OCI-LY1 (cell line): Measurements from ENCODE around the gene MYORG.

Source experiments
- H2AFZ ChIP-seq: fragments of 200-600 bp; sonication (generic), shearing (Covaris generic); 2 replicates; pipeline ENCODE4 v1.6.0; 2014; ENCODE audit warnings: antibody characterized with exemption, mild to moderate bottlenecking, low read length
- H3F3A ChIP-seq: fragments of 200-600 bp; sonication (generic), shearing (Covaris generic); 2 replicates; pipeline ENCODE4 v1.6.0; 2014; ENCODE audit warnings: mild to moderate bottlenecking, antibody characterized with exemption, low read length, moderate library complexity; ENCODE audit not compliant: insufficient read depth
- H3K27ac ChIP-seq: fragments of 200-600 bp; sonication (generic); 2 replicates; pipeline ENCODE4 v1.5.1; 2014; ENCODE audit warnings: low read length, mixed run types, mild to moderate bottlenecking, low read depth; ENCODE audit not compliant: poor library complexity, severe bottlenecking
- H3K27me3 ChIP-seq: fragments of 200-600 bp; sonication (generic); 2 replicates; pipeline ENCODE4 v1.6.0; 2014; ENCODE audit warnings: antibody characterized with exemption, mild to moderate bottlenecking, low read length, moderate library complexity; ENCODE audit not compliant: insufficient read depth
- H3K36me3 ChIP-seq: fragments of 200-600 bp; sonication (generic); 2 replicates; pipeline ENCODE4 v1.6.1; 2014; ENCODE audit warnings: mild to moderate bottlenecking, antibody characterized with exemption, low read length, moderate library complexity, mixed read lengths; ENCODE audit not compliant: insufficient read depth
- H3K4me1 ChIP-seq: fragments of 200-600 bp; sonication (generic); 2 replicates; pipeline ENCODE4 v1.5.1; 2014; ENCODE audit warnings: mild to moderate bottlenecking, low read length, moderate library complexity; ENCODE audit not compliant: insufficient read depth, severe bottlenecking
- H3K4me2 ChIP-seq: fragments of 200-600 bp; sonication (generic), shearing (Covaris generic); 2 replicates; pipeline ENCODE4 v1.6.1; 2014; ENCODE audit warnings: low read length
- H3K4me3 ChIP-seq: fragments of 200-600 bp; sonication (generic); 2 replicates; pipeline ENCODE4 v1.5.1; 2014; ENCODE audit warnings: low read length, low read depth, mild to moderate bottlenecking, mixed read lengths; ENCODE audit not compliant: poor library complexity, severe bottlenecking
- H3K79me2 ChIP-seq: fragments of 200-600 bp; shearing (Covaris generic); 2 replicates; pipeline ENCODE4 v1.6.1; 2016; ENCODE audit warnings: mixed run types, low read length, mixed read lengths; ENCODE audit not compliant: insufficient read depth
- H3K9ac ChIP-seq: fragments of 200-600 bp; sonication (generic), shearing (Covaris generic); 2 replicates; pipeline ENCODE4 v1.6.1; 2014; ENCODE audit warnings: mild to moderate bottlenecking, low read length, mixed read lengths
- H3K9me2 ChIP-seq: fragments of 200-600 bp; sonication (generic), shearing (Covaris generic); 2 replicates; pipeline ENCODE4 v1.6.1; 2014; ENCODE audit warnings: low read depth, mild to moderate bottlenecking, low read length, mixed read lengths
- H3K9me3 ChIP-seq: fragments of 200-600 bp; shearing (Covaris generic); 2 replicates; pipeline ENCODE4 v1.6.1; 2014; ENCODE audit warnings: low read length, mixed read lengths
- H4K20me1 ChIP-seq: fragments of 200-600 bp; sonication (generic), shearing (Covaris generic); 2 replicates; pipeline ENCODE4 v1.6.0; 2016; ENCODE audit warnings: mild to moderate bottlenecking, low read length; ENCODE audit not compliant: insufficient read depth
- CTCF ChIP-seq: fragments of 200-600 bp; sonication (generic), shearing (Covaris generic); IDR thresholded peaks from 2 replicates; pipeline ENCODE4 v1.5.1; 2017; ENCODE audit warnings: mild to moderate bottlenecking, antibody characterized with exemption, low read length, moderate library complexity, mixed read lengths
- EZH2 ChIP-seq: fragments of 200-600 bp; sonication (generic), shearing (Covaris generic); IDR thresholded peaks from 2 replicates; pipeline ENCODE4 v1.8.0; 2017; ENCODE audit warnings: borderline replicate concordance, mixed run types, mild to moderate bottlenecking, antibody characterized with exemption, low read length, moderate library complexity, mixed read lengths

The MYORG gene

GRCh38 chr9:34331196-34331595, 45.5 kb downstream of the MYORG start:
- Histone ChIP-seq H3K4me2 (peak overlapping the region; percentile 85), H3K9me3 (no peaks in the 10 kb centered on the region), H3K9ac (no peak overlapping the region), H3K4me3 (no peak overlapping the region), H3F3A (no peaks in the 10 kb centered on the region), H4K20me1 (no peaks in the 10 kb centered on the region), H3K36me3 (no peaks in the 10 kb centered on the region; the same call in 1 of the 2 replicates), H3K27ac (peak overlapping the region; percentile 92), H3K9me2 (no peaks in the 10 kb centered on the region), H3K27me3 (no peaks in the 10 kb centered on the region), H3K79me2 (peaks cover 20% of the 10 kb centered on the region), H2AFZ (no peak overlapping the region), H3K4me1 (peaks cover 35% of the 10 kb centered on the region)
- TF ChIP-seq EZH2: no peak

GRCh38 chr9:34328987-34329832, 47.5 kb downstream of the MYORG start, which contains the start of the genes KIF24 and NUDT2:
KIF24 (minus strand) TSS chr9:34329268; CDS start chr9:34311346, 17,922 bp downstream.
NUDT2 (plus strand) TSS chr9:34329569; CDS start chr9:34339040, 9,471 bp downstream.
- no peaks in the 10 kb centered on the region for H3K9me3 ChIP-seq
- H3K4me3 ChIP-seq: peak within 1 kb of the TSS; percentile 95
- peaks cover 31% of the 10 kb centered on the region for H3K79me2 ChIP-seq
- H3K27ac ChIP-seq: peak within 1 kb of the TSS; percentile 92
- H3K4me1 ChIP-seq: peaks cover 42% of the 10 kb centered on the region
- H2AFZ ChIP-seq: no peak within 1 kb of the TSS
- no peaks in the 10 kb centered on the region for H4K20me1 ChIP-seq
- H3K9ac ChIP-seq: peak within 1 kb of the TSS; percentile 99
- H3F3A ChIP-seq: no peaks in the 10 kb centered on the region
- peak within 1 kb of the TSS; percentile 85 for H3K4me2 ChIP-seq
- TF ChIP-seq EZH2 (no peak), CTCF (no peak)
- no peaks in the 10 kb centered on the region for H3K27me3 ChIP-seq
- no peaks in the 10 kb centered on the region; the same call in 1 of the 2 replicates for H3K36me3 ChIP-seq
- no peaks in the 10 kb centered on the region for H3K9me2 ChIP-seq

GRCh38 chr9:34328500-34328986, 48.2 kb downstream of the MYORG start:
- Histone ChIP-seq H3K4me2 (peak overlapping the region; percentile 68), H4K20me1 (no peaks in the 10 kb centered on the region), H3K9ac (peak overlapping the region; percentile 76), H3F3A (no peaks in the 10 kb centered on the region), H2AFZ (no peak overlapping the region), H3K9me3 (no peaks in the 10 kb centered on the region), H3K27ac (peak overlapping the region; percentile 60), H3K36me3 (no peaks in the 10 kb centered on the region; the same call in 1 of the 2 replicates), H3K27me3 (no peaks in the 10 kb centered on the region), H3K79me2 (peaks cover 37% of the 10 kb centered on the region), H3K9me2 (no peaks in the 10 kb centered on the region), H3K4me3 (peak overlapping the region; percentile 95), H3K4me1 (peaks cover 49% of the 10 kb centered on the region)
- TF ChIP-seq CTCF (no peak), EZH2 (no peak)
